Hepatocyte (in vitro differentiated cells): Measurements from ENCODE around the gene ZNF789. TPM values are rescaled to one million over a fixed set of nuclear protein-coding genes. Genes with fewer than 3 reads are reported as not detected.

Experiments
- DNase-seq: peaks from one replicate; pipeline ENCODE4 v3.0.0-alpha.2; 2016; ENCODE audit warnings: low spot score
- H2AFZ ChIP-seq: fragments of 200-600 bp; sonication (generic); 2 replicates; pipeline ENCODE4 v1.6.0; 2016; ENCODE audit warnings: antibody characterized with exemption, mild to moderate bottlenecking
- H3K27ac ChIP-seq: fragments of 200-600 bp; sonication (generic); 2 replicates; pipeline ENCODE4 v1.5.1; 2016; ENCODE audit warnings: mild to moderate bottlenecking
- H3K27me3 ChIP-seq: fragments of 200-600 bp; sonication (generic); 2 replicates; pipeline ENCODE4 v1.6.1; 2016
- H3K36me3 ChIP-seq: fragments of 200-600 bp; sonication (generic); replicated peaks from 2 replicates; pipeline ENCODE4 v1.5.1; 2016; ENCODE audit warnings: low read depth; ENCODE audit not compliant: insufficient read depth
- H3K4me1 ChIP-seq: fragments of 200-600 bp; sonication (generic); 2 replicates; pipeline ENCODE4 v1.5.1; 2016; ENCODE audit warnings: mild to moderate bottlenecking, moderate library complexity; ENCODE audit not compliant: insufficient read depth
- H3K4me2 ChIP-seq: fragments of 200-600 bp; sonication (generic); 2 replicates; pipeline ENCODE4 v1.6.0; 2016
- H3K4me3 ChIP-seq: fragments of 200-600 bp; sonication (generic); 2 replicates; pipeline ENCODE4 v1.5.1; 2016; ENCODE audit warnings: mild to moderate bottlenecking
- H3K79me2 ChIP-seq: fragments of 200-600 bp; sonication (generic); 2 replicates; pipeline ENCODE4 v1.6.0; 2017; ENCODE audit warnings: mild to moderate bottlenecking
- H3K9me2 ChIP-seq: fragments of 200-600 bp; sonication (generic); replicated peaks from 2 replicates; pipeline ENCODE4 v1.6.0; 2017; ENCODE audit warnings: mild to moderate bottlenecking; ENCODE audit not compliant: insufficient read depth
- H3K9me3 ChIP-seq: fragments of 200-600 bp; sonication (generic); 2 replicates; pipeline ENCODE4 v1.5.1; 2016; ENCODE audit warnings: low read depth, mild to moderate bottlenecking
- H4K20me1 ChIP-seq: fragments of 200-600 bp; sonication (generic); 2 replicates; pipeline ENCODE4 v1.6.0; 2016; ENCODE audit warnings: mild to moderate bottlenecking; ENCODE audit not compliant: insufficient read depth, poor library complexity, severe bottlenecking
- EZH2 ChIP-seq: fragments of 200-600 bp; sonication (generic); IDR thresholded peaks from 2 replicates; pipeline ENCODE4 v1.6.1; 2016; ENCODE audit warnings: antibody characterized with exemption, mild to moderate bottlenecking, borderline replicate concordance
- EZH2phosphoT487 ChIP-seq: fragments of 200-600 bp; sonication (generic); IDR thresholded peaks from one replicate; pipeline ENCODE4 v1.6.1; 2018; ENCODE audit warnings: antibody characterized with exemption, mild to moderate bottlenecking, low read depth, moderate library complexity; ENCODE audit not compliant: unreplicated experiment, severe bottlenecking
- WGBS: methylation state at CpG from one replicate; pipeline ENCODE4 v1.1.6; 2016; ENCODE audit warnings: low lambda C conversion rate; ENCODE audit errors: missing lambda C conversion rate; 5-methylcytosine and 5-hydroxymethylcytosine counted together
- polyA plus RNA-seq: library from polyadenylated mRNA; unstranded; fragments of >200 nt; fragmentation: Nextera tagmentation; extraction: Ambion mirVana; gene quantifications from 2 replicates; pipeline ENCODE4 v1.2.1, GENCODE V29; 2016
- total RNA-seq: library from RNA; depleted of rRNA; stranded (reverse); fragments of >200 nt; gene quantifications from 2 replicates; pipeline ENCODE4 v1.2.3, GENCODE V29; 2014
- TF ChIP-seq, protein P1 (sequence below): fragments of 200-600 bp; sonication (generic); IDR thresholded peaks from 2 replicates; pipeline ENCODE4 v1.5.1; 2016; ENCODE audit warnings: antibody characterized with exemption, mild to moderate bottlenecking; ENCODE audit not compliant: poor library complexity

ZNF789 gene
- total and polyA plus RNA-seq, 2 experiments from 2014 or later = 8.1 to 11.3 TPM

GRCh38 chr7:99505324-99505662 lies 32.6 kb downstream of the ZNF789 start:
- DNase-seq = no peak
- no peak for TF ChIP-seq EZH2
- TF ChIP-seq, protein P1, sequence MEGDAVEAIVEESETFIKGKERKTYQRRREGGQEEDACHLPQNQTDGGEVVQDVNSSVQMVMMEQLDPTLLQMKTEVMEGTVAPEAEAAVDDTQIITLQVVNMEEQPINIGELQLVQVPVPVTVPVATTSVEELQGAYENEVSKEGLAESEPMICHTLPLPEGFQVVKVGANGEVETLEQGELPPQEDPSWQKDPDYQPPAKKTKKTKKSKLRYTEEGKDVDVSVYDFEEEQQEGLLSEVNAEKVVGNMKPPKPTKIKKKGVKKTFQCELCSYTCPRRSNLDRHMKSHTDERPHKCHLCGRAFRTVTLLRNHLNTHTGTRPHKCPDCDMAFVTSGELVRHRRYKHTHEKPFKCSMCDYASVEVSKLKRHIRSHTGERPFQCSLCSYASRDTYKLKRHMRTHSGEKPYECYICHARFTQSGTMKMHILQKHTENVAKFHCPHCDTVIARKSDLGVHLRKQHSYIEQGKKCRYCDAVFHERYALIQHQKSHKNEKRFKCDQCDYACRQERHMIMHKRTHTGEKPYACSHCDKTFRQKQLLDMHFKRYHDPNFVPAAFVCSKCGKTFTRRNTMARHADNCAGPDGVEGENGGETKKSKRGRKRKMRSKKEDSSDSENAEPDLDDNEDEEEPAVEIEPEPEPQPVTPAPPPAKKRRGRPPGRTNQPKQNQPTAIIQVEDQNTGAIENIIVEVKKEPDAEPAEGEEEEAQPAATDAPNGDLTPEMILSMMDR = no peak
- TF ChIP-seq EZH2phosphoT487 = no peak
- Histone ChIP-seq H3K4me2 (peak overlapping the region; percentile 88), H3K4me3 (peak overlapping the region; percentile 84), H3K9me2 (no peaks in the 10 kb centered on the region), H3K9me3 (no peaks in the 10 kb centered on the region), H2AFZ (peak overlapping the region; percentile 31), H3K27me3 (no peaks in the 10 kb centered on the region), H3K79me2 (peaks cover 58% of the 10 kb centered on the region), H3K27ac (peak overlapping the region; percentile 93), H4K20me1 (peaks cover 3% of the 10 kb centered on the region), H3K4me1 (peaks cover 9% of the 10 kb centered on the region), H3K36me3 (no peaks in the 10 kb centered on the region)
- 3% methylated on average over 10 of the region's 11 CpGs for WGBS

- H2AFZ ChIP-seq = no peak overlapping the region
- no peak overlapping the region for H3K4me3 ChIP-seq
- no peak for DNase-seq
- H3K36me3 ChIP-seq = no peaks in the 10 kb centered on the region
- H3K9me3 ChIP-seq = no peaks in the 10 kb centered on the region
- no peaks in the 10 kb centered on the region for H3K4me1 ChIP-seq
- 96% methylated on average over 1 of the region's 1 CpG for WGBS
- H4K20me1 ChIP-seq = no peaks in the 10 kb centered on the region
- H3K4me2 ChIP-seq = no peak overlapping the region
- no peak overlapping the region for H3K27ac ChIP-seq
- H3K79me2 ChIP-seq = peaks cover 25% of the 10 kb centered on the region
- TF ChIP-seq EZH2 = no peak
- TF ChIP-seq EZH2phosphoT487 = no peak
- TF ChIP-seq, protein P1 = no peak
- no peaks in the 10 kb centered on the region for H3K9me2 ChIP-seq
- H3K27me3 ChIP-seq = no peaks in the 10 kb centered on the region
Observed at GRCh38 chr7:99514050-99514449, 41.4 kb downstream of the ZNF789 start.

- H3K4me3 ChIP-seq = no peak overlapping the region
- H3K36me3 ChIP-seq = no peaks in the 10 kb centered on the region
- H3K9me2 ChIP-seq = no peaks in the 10 kb centered on the region
- no peaks in the 10 kb centered on the region for H3K27me3 ChIP-seq
- H3K9me3 ChIP-seq = no peaks in the 10 kb centered on the region
- no peaks in the 10 kb centered on the region for H4K20me1 ChIP-seq
- no peaks in the 10 kb centered on the region for H3K4me1 ChIP-seq
- no peaks in the 10 kb centered on the region for H3K79me2 ChIP-seq
- WGBS = 97% methylated on average over 3 of the region's 3 CpGs
- H3K27ac ChIP-seq = no peak overlapping the region
- TF ChIP-seq EZH2phosphoT487 = no peak
- TF ChIP-seq, protein P1 = no peak
- TF ChIP-seq EZH2 = no peak
- no peak overlapping the region for H3K4me2 ChIP-seq
- no peak for DNase-seq
- H2AFZ ChIP-seq = no peak overlapping the region
Observed at GRCh38 chr7:99521399-99521798, 48.7 kb downstream of the ZNF789 start.
